ENCODE results near the gene PALM.

DNA sequence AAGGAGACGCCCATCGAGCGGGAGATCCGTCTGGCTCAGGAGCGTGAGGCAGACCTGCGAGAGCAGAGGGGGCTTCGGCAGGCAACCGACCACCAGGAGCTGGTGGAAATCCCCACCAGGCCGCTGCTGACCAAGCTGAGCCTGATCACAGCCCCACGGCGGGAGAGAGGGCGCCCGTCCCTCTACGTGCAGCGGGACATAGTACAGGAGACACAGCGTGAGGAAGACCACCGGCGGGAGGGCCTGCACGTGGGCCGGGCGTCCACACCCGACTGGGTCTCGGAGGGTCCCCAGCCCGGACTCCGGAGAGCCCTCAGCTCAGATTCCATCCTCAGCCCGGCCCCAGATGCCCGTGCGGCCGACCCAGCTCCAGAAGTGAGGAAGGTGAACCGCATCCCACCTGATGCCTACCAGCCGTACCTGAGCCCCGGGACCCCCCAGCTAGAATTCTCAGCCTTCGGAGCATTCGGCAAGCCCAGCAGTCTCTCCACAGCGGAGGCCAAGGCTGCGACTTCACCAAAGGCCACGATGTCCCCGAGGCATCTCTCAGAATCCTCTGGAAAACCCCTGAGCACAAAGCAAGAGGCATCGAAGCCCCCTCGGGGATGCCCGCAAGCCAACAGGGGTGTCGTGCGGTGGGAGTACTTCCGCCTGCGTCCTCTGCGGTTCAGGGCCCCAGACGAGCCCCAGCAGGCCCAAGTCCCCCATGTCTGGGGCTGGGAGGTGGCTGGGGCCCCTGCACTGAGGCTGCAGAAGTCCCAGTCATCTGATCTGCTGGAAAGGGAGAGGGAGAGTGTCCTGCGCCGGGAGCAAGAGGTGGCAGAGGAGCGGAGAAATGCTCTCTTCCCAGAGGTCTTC lies 49.3 kb downstream of the PALM start:
- TF ChIP-seq, protein P1, sequence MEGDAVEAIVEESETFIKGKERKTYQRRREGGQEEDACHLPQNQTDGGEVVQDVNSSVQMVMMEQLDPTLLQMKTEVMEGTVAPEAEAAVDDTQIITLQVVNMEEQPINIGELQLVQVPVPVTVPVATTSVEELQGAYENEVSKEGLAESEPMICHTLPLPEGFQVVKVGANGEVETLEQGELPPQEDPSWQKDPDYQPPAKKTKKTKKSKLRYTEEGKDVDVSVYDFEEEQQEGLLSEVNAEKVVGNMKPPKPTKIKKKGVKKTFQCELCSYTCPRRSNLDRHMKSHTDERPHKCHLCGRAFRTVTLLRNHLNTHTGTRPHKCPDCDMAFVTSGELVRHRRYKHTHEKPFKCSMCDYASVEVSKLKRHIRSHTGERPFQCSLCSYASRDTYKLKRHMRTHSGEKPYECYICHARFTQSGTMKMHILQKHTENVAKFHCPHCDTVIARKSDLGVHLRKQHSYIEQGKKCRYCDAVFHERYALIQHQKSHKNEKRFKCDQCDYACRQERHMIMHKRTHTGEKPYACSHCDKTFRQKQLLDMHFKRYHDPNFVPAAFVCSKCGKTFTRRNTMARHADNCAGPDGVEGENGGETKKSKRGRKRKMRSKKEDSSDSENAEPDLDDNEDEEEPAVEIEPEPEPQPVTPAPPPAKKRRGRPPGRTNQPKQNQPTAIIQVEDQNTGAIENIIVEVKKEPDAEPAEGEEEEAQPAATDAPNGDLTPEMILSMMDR (IDR thresholded peaks at IDR 0.05), result no peak
- TF ChIP-seq POLR2AphosphoS5 (IDR thresholded peaks at IDR 0.05), result no peak
- TF ChIP-seq POLR2A (IDR thresholded peaks at IDR 0.05), result no peak
- TF ChIP-seq EP300 (IDR thresholded peaks at IDR 0.05), result no peak
